Measurements from ENCODE around the gene NCL.
"Not testable (repeated sequence)": the region's sequence is repeated elsewhere in the genome, so short reads cannot be mapped to it uniquely, and the experiment has no call there.

NCL gene

DNA sequence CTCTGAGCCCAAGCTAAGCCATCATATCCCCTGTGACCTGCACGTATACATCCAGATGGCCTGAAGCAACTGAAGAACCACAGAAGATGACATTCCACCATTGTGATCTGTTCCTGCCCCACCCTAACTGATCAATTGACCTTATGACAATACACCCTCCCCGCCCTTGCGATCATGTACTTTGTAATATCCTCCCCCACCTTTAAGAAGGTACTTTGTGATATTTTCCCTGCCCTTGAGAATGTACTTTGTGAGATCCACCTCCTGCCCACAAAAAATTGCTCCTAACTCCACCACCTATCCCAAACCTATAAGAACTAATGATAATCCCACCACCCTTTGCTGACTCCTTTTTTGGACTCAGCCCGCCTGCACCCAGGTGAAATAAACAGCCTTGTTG is 33.8 kb downstream of the NCL start:
- DNase-seq (ENCODE audit: low read depth in 2 of 2): not testable (repeated sequence)

DNA sequence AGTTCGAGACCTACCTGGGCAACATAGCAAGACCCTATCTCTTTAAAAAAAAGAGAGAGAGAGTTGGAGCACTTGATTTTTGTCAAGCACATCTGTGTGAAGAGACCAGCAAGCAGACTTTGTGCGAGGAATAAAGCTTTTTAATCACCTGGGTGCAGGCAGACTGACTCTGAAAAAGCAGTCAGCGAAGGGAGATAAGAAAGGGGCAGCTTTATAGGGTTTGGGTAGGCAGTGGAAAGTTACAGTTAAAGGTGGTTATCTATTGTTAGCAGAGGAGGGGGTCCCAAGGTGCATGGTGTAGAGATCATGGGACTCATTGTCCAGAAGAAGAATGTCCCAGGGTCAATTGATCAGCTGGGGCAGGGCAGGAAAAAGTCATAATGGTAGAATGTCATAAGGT is 34.4 kb downstream of the NCL start:
- DNase-seq (ENCODE audit: low read depth in 2 of 2): no peak

DNA sequence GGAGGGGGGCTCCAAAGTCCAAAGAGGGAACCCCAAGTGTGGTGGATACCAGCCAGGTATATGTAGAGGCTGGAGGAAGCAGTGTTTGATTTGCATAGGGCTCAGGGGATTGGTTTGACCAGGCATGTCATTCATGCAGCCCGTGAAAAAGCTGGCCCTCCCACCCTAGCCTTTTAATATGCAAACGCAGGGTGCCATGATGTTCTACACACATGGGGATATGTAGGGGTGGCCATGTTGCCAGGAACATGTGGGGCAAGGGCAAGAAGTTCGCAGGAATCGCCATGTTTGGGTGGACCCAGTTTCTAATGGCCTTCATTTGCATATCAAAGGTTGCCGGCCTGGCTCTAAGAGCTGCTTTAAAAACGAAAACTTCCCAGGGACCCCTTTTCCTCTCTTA is 35.1 kb downstream of the NCL start:
- DNase-seq (ENCODE audit: low read depth in 2 of 2): no peak

DNA sequence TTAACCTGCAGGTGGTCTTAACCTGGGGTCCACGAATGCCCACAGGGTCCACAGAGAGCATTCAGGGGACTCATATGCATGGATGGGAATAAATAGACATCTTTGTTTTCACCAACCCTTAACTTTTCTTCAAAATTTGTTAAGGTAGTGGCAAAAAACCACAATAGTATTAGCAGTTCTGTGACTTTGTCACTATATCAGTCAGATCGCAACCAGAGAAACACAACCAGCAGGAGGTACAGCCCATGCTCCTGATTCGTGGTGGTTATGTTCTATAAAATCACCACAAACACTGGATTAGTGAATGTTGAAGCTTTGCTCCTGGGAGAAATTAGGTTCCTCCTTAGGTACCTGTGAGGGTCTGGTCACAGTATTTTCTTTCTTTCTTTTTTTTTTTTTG is 37.2 kb downstream of the NCL start:
- no peak for DNase-seq (ENCODE audit: low read depth in 2 of 2)

DNA sequence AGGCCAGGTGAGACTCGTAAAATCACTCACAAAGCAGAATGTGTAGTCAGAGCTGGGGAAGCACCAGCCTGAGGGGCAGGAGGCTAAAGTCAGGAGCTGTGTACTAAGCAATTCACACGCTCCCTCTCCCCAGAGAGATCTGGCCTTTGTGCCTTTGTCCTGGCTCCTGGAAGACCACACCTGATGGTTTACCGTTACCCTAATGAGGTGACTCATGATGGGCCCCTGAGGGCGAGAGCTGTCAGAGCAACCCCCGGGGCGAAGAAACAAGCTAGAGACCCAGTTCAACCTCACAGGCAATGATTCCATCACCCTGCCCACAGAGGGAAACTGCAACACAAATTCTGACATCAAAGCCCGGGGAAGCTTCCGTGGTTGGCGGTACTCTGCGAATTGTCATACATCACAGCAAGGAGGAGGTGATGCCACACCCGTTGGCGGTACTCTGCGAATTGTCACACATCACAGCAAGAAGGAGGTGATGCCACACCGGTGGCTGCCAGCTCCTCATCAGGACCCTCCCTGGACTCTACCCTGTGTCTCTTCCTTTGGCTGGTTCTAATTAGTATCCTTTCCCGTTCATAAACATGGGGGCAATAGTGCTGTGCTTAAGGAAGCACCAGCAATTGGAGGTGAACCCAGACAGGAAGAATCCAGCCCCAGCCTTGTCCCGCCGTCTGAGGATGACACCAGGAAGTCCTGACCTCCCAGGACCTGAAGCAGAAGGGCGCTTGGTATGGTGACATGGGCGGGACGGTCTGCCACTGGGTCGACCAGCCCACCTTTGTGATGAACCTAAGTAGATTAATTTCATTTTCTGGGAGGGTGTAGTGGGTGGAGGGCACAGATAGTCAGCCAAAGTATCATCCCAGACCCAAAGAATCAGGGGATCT is 38.2 kb downstream of the NCL start:
- DNase-seq (ENCODE audit: low read depth in 2 of 2): peak in 1 of 2 donors; percentile 51

DNA sequence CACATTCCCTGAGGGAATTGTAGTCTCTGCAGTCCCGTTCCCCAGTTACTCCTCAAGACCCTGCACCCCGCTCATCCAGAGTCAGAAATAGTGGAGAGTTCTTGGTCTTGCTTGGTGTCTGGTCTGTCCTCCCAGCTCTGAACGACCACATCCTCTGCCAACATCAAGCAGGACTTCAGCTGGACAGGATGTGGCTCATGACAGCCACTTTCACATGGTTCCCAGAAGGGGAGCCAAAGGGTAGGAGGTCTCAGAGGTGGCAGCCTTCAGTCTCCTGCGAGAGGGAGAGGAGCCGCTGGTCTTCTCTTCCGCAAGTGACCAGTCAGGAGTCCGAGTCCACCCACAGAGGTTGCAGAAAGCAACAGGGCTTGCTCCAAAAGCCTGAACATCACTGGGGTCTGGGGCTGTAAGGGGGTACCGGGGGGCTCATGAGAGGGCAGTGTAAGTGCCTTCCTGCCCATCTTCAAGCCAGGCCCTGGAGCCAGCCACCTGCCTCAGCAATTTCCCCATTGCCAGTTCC is 38.9 kb downstream of the NCL start:
- no peak for DNase-seq (ENCODE audit: low read depth in 2 of 2)

DNA sequence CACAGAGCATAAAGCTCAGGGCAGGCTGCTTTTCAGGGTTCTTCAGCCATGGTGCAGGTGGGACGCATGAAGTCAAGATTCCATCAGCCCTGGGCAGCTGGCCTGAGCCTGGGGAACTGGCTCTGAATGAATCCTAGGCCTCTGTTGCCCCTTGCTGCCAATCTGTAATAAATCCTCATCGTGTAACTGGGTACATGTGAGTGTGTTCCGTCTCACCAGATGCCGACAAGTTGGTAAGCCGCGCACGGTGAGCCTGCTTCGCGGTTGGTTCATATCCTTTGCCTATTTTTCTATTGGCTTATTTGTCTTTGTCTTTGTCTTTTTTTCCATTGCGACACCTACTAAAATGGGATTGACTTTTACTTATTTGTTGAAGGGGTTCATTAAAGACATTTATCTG is 41.1 kb downstream of the NCL start:
- DNase-seq (ENCODE audit: low read depth in 2 of 2): no peak

DNA sequence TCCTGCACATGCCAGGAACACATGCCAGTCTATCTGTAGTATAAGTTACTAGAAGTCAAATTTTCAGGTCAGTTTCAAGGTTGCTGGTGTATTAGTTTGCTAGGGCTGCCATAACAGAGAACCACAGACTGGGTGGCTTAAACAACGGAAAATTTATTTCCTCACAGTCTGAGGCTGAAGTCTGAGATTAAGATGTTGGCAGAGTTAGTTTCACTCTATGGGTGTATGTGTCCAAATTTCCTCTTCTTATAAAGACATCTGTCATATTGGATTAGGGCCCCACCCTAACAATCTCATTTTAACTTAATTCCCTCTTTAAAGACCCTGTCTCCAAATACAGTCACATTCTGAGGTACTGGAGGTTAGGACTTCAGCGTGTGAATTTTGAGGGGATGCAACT is 42.2 kb downstream of the NCL start:
- no peak for DNase-seq (ENCODE audit: low read depth in 2 of 2)

DNA sequence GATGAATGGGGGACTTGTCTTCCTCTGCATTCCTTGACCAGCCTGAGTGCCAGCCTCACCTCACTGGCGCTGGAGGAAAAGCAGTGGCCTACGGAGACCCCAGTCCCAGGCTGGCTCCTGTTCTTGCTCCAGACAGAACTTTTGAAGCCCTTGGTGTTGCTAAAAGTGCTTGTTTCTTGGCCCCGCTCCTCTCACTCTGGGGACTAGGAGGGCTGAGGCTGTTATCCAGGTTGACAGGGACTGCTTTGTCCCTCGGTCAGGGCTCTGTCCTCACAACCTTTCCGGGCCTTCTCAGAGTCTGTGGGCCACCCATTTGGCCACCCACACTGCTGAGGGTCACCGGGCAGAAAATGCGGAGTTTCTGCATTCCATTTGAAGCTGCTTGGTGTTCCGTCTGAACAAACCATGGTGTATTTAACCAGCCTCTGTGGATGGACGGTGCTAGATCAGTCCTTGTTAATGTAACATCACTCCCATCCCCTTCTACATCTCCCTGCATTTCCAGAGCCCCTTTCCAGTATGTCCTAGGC is 43.2 kb downstream of the NCL start:
- DNase-seq (ENCODE audit: low read depth in 2 of 2): no peak

DNA sequence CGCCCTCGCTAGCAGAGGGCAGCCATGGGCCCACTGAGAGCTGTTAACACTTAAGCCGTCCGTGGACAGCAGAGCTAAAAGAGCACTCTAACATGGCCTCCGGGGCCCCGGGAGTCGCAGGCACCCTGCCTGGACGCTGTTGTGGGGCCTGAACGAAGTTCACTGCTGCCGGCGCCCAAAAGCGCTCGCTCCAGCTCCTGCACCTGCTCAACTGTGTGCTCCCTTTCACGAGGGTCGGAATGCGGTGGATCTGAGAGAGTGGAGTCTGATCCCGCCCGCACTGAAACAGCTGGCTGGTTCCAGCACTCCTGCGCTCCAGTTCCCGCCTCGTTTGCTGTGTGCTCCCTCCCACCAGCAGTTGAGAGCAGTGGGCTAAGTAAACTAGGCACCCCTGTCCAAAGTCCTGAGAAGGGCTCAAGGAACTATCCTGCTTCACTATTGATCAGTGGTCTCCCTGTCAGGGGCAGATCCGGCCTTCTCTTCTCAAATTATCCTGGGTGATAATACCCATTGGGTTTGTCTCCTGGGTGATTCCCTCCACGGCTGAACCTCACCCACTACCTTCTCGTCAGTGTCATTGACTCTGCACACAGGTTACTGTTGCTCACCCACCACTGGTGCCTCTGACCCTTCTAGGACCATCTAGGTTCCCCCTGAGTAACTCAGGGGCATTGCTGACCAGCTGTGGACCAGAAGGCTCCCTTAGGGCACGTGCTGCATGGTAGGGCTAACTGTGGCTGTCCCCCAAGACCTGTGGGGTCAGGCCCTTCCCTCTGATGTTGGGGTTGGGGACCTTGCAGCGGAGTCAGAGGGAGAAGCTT is 45.3 kb downstream of the NCL start:
- DNase-seq (ENCODE audit: low read depth in 2 of 2): no peak

DNA sequence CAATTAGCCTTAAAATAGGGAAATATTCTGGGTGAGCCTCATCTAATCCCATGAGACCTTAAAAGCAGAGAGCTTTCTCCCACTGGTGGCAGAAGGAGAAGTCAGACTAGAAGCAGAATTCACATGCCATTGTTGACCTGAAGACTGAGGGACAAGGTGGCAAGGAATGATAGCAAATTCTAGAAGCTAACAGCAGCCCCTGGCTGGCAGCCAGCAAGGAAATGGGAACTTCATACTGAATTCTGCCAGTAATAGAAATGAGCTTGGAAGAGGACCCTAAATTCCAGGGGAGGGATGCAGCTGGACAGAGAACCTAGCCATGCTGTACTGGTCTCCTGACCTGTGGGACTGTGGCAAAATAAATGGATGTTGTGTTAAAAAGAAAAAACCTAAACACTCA is 49.3 kb downstream of the NCL start:
- DNase-seq (ENCODE audit: low read depth in 2 of 2): no peak

DNA sequence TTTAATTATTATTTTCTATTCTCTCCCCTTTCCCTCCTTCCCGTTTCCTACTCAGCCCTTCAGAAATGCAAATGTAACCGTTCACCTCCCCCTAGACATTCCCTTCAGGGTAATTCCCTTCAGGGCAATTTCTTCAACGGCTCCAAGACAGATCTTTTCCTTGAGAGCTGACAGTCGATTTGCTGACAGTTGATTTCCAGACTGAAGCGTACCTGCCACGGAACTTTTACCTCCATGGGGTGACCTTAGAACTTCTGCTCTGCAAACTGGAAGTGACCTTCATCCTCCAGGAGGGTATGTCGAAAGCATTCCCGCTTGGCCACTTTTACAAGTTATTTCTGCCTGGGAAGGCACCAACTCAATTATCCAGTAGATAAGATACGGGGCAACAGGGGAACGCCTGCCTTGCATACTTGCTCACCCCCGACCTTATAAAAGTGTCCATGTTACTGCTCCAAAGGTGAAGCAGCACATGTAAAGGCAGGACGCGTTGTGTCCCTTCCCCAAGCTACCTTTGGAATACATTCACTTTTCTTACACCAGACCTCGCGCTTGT is 50.3 kb downstream of the NCL start:
- no peak for DNase-seq (ENCODE audit: low read depth in 2 of 2)

DNA sequence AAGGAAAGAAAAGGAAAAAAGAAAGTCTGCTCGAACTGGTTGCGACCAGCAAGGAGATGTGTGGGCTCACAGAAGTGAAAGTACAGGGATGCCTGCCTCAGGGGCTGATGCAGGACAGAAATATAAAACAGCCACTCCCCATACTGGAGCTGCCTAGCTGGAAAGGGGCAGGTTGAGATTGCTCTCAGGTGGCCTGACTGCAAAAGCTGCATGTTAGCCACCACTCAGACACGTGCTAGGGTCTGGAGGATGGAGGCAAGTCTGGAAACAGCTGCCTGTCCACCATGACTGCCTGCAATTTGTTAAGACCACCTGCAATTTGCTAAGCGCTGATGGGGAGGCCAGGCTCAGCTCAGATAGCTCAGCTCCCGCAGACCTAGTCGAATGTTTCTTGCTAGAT is 50.8 kb downstream of the NCL start:
- no peak for DNase-seq (ENCODE audit: low read depth in 2 of 2)

DNA sequence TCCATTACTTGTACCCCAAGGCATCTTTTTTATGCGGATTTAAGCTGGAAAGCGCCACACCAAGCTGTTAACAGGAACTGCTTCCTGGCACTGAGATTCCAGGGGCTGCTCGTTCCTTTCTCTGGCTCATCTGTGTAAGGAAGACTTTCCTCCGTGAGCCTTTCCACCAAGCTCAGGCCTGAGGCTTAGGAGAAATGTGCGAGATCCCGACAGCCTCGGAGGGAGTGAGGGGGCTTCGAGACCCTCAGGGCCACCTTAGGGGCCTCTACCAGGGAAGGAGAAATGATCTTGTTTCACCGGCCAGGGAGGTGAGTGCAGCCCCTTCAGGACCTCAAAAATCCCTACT is 51.7 kb downstream of the NCL start:
- DNase-seq (ENCODE audit: low read depth in 2 of 2): no peak

DNA sequence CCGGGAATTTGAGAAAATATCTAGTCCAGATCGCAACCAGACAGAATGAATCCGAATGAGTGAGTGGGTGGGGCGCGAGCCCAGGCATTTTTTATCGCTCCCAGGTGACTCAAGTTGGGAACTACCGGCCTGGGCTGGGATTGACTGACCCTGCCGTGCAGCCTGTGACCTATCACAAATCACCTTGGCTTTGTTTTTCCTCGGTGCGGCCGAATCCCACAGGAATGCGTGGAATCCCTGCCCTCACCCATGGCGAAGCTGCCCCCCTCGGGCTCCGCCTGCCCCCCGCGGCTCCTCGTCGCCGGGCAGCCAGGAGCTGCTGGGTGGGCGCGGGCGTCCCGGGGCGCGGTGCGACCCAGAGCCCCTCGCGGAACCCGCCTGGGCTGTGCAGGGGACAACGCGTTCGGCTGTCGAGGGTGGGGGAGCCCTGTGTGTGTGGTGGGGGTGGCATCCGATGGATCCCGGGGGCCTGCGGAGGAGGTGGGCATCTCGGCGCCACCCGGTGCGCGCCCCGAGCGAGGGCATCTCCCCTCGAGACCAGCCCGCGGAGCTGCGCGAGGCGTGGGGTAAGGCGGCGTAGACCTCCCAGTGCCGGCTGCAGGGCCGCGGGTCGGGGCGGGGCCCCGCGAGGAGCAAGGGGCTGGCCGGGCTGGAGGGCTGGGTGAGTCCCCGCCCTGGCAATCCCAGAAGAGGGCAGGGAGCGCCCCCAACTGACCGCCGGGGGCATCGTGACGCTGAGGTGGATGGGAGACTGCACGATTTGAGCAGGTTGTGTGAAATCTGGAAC is 52.3 kb downstream of the NCL start:
- DNase-seq (ENCODE audit: low read depth in 2 of 2): peak; percentile 48 to 63

DNA sequence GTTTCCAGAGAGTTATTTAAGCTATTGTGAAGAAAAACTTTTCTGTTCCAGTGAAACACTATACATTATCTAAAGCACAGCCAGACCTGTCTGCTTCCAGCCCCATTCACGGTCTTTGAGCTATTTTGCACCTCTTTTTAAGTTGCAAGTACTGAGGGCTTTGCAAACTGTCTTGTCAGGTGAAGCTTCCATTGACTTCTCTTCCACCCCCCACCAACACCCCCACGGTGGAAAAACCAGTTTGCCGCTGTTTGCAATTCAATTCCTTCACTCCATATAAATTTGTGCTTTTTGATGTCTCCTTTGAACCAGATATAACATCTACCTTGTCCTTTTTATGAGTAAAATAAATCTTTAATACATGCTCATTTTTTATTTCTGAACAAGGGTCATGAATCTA is 53.0 kb downstream of the NCL start:
- no peak for DNase-seq (ENCODE audit: low read depth in 2 of 2)

DNA sequence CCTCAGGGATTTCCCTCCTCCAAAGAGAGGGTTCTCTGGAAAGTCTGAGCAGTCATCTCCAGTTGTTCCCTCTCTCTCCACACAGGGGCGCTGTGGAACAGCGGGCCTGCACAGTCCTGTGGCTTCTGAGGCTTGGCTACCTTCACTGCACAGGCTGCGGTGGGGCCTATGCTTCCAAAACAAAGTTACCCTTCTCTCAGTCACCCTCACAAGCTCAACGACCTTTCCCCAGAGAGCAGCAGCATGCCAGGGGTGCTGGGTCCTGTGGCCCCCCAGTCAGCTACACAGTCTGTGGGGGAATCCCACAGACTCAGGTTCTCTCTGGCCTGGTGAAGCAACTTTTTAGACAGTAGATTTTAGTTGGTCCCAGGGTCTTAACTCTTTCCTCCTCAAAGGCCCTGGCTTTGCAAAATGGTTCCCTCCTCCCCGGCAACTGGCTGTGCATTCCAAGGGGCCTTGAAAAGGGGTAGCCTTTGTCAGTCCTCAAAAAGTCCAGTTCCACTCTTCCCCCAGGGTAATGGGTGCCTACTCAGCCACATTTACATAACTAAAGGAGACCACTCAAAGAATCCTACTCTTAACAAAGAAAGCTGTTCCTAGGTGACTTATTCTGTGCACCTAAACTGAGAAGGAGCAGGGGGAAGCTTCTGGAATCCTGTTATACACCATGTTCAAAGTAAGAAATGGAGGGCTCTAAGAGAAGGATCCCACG is 53.8 kb downstream of the NCL start:
- no peak for DNase-seq (ENCODE audit: low read depth in 2 of 2)

DNA sequence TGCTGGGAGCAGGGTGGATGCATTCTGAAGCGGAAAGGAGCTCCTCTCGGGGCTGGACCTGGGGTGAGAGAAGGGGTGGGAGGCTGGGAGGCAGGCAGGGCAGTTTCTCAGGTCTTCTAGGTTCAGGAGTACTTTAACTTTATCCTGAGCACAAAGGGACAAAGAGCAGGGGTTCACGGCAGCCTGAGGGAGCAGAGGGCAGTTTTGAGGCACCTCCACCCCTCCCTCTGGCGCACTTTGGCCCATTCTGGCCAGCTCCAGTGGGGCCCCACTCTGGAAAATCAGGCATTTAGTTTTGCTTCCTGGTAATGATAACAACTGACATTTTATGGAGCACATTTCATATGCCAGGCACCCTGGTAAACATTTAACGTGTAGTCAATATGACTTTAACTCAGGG is 54.5 kb downstream of the NCL start:
- DNase-seq (ENCODE audit: low read depth in 2 of 2): no peak

DNA sequence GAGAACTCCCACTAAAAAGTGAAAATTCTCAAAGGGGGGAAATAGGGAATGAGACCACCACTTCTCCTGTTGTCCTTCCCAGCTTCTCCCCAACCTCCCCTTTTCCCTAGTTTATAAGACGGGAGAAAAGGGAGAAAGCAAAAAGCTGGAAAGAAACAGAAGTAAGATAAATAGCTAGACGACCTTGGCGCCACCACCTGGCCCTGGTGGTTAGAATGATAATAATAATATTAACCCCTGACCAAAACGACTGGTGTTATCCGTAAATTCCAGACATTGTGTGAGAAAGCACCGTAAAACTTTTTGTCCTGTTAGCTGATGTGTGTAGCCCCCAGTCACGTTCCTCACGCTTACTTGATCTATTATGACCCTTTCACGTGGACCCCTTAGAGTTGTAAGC is 56.0 kb downstream of the NCL start:
- DNase-seq (ENCODE audit: low read depth in 2 of 2): not testable (repeated sequence)

DNA sequence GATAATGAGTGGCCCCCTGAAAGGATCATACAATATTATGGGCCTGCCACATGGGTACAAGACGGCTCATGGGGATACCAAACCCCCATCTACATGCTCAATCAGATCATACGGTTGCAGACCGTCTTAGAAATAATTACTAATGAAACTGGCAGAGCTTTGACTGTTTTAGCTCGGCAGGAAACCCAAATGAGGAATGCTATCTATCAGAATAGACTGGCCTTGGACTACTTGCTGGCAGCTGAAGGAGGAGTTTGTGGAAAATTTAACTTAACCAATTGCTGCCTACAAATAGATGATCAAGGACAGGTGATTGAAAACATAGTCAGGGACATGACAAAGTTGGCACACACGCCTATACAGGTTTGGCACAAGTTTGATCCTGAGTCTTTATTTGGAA is 56.6 kb downstream of the NCL start:
- DNase-seq (ENCODE audit: low read depth in 2 of 2): not testable (repeated sequence)

Data from stimulated activated CD4-positive, alpha-beta T cell treated with anti-CD3 and anti-CD28 coated beads, Interleukin-1b, Interleukin-23, amount 100 ng/mL, for 4 hours (primary cell).